HepG2 (cell line): ENCODE results near the gene TRIM44. TPM values are rescaled to one million over a fixed set of nuclear protein-coding genes. Genes with fewer than 3 reads are reported as not detected.

Experiments
- RARG ChIP-seq: sonication (generic); formaldehyde crosslinking; IDR thresholded peaks from 2 replicates; pipeline ENCODE4 v1.4.0; 2020; ENCODE audit warnings: low read depth, mild to moderate bottlenecking, missing genetic modification reagents
- ZBTB40 ChIP-seq, 2 experiments: fragments of 450-650 bp in 1 of 2; sonication (generic) in 1 of 2; formaldehyde crosslinking in 1 of 2; IDR thresholded peaks; 2 replicates each; pipeline versions ENCODE4 v1.6.1 to v1.8.0; 2016 to 2022; ENCODE audit warnings: antibody characterized with exemption in 1 of 2, mild to moderate bottlenecking in 1 of 2, missing genetic modification reagents in 1 of 2
- polyA plus RNA-seq, 8 experiments: library from polyadenylated mRNA; depleted of rRNA in 3 of 8; stranded (reverse) in 7 of 8; unstranded in 1 of 8; fragments of >200 nt; fragmentation: Illumina TruSeq in 4 of 8; extraction: Trizol in 4 of 8; gene quantifications; 2 replicates each; pipeline versions ENCODE4 v1.2.1 to v1.2.3, GENCODE V29; 2011 to 2016; ENCODE audit warnings: low read depth in 4 of 8, missing spikeins in 1 of 8, mixed read lengths in 1 of 8; ENCODE audit not compliant: insufficient read depth in 1 of 8
- total RNA-seq, 5 experiments: library from RNA; depleted of rRNA; stranded (reverse); fragments of >200 nt; fragmentation: Illumina TruSeq; extraction: Trizol; gene quantifications; 2 replicates each; pipeline ENCODE4 v1.2.3, GENCODE V29; 2016; ENCODE audit warnings: low read depth in 1 of 5

The TRIM44 gene
- total and polyA plus RNA-seq, 2 of the 13 experiments (the other 11 are each of a cell fraction or from before 2014, with no cell fraction given), result 22.7 to 50.3 TPM

DNA sequence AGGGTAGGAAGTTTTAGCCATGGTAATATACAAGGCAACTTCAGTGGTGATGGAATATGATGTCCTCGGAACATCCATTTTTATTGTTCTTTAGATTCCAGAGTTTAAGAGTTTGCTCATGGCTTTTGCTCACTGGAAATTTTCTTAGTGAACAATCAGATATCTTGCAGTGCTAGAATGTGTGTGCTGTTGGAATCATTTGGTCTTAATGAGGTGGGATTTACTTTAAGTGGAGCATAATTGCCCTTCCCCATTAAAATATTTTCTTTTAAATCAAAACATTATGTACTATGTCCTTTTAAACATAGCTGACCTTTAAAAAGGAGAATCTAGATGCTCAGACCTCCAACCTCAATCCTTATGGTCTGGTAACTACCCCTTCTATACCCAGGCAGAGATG, 204.0 kb downstream of the TRIM44 start (continued):
- TF ChIP-seq ZBTB40 (IDR thresholded peaks at IDR 0.05) (no peak), ZBTB40 (CRISPR knock-in tag; IDR thresholded peaks at IDR 0.05) (no peak), RARG (CRISPR knock-in tag) (no peak)

Other genes with a start within 250 kb of the TRIM44 start
- 16.5 and 23.2 TPM in 2 replicates for gene SLC1A2, start 243.2 kb upstream of the TRIM44 start, total RNA-seq (2016; rRNA removed; fragmentation: Illumina TruSeq; extraction: Trizol)
- gene SLC1A2, start 243.2 kb upstream of the TRIM44 start, polyA plus RNA-seq (2011; rRNA removed), result 43.2 and 47.1 TPM in 2 replicates
- gene PAMR1, start 137.2 kb upstream of the TRIM44 start, total RNA-seq (2016; rRNA removed; fragmentation: Illumina TruSeq; extraction: Trizol), result not detected in 2 replicates
- not detected in 2 replicates for gene PAMR1, start 137.2 kb upstream of the TRIM44 start, polyA plus RNA-seq (2011; rRNA removed)
- gene FJX1, start 44.3 kb upstream of the TRIM44 start, total RNA-seq (2016; rRNA removed; fragmentation: Illumina TruSeq; extraction: Trizol), result 0.44 and 0.82 TPM in 2 replicates
- gene FJX1, start 44.3 kb upstream of the TRIM44 start, polyA plus RNA-seq (2011; rRNA removed), result 0.10 and 0.40 TPM in 2 replicates